K562 (cell line): Measurements from ENCODE around the gene XPC. TPM values are rescaled to one million over a fixed set of nuclear protein-coding genes. Genes with fewer than 3 reads are reported as not detected.

Experiments used
- CHCHD3 ChIP-seq: fragments of 250-450 bp; sonication (Bioruptor Pico); IDR thresholded peaks from 2 replicates; pipeline ENCODE4 v2.1.2; 2022; ENCODE audit warnings: mild to moderate bottlenecking
- CSDE1 ChIP-seq, 2 experiments: fragments of 450-650 bp; IDR thresholded peaks; 2 replicates each; pipeline ENCODE4 v1.6.1; 2016; ENCODE audit warnings: mild to moderate bottlenecking in 1 of 2
- ELK1 ChIP-seq: sonication (generic); formaldehyde crosslinking; IDR thresholded peaks from 2 replicates; pipeline ENCODE4 v1.8.1; 2022; ENCODE audit warnings: missing genetic modification reagents
- HOXB6 ChIP-seq: fragments of 250-450 bp; sonication (Bioruptor Pico); IDR thresholded peaks from 2 replicates; pipeline ENCODE4 v1.5.1; 2022; ENCODE audit warnings: mild to moderate bottlenecking, borderline replicate concordance
- LCOR ChIP-seq: sonication (generic); formaldehyde crosslinking; IDR thresholded peaks from 2 replicates; pipeline ENCODE4 v1.8.0; 2022; ENCODE audit warnings: mild to moderate bottlenecking, missing genetic modification reagents
- MEF2A ChIP-seq: IDR thresholded peaks from 2 replicates; pipeline ENCODE4 v1.6.1; 2011; ENCODE audit warnings: low read depth, mild to moderate bottlenecking, low read length, moderate library complexity; ENCODE audit not compliant: control insufficient read depth
- RAD21 ChIP-seq, 2 experiments: fragments of 250-450 bp in 1 of 2; fragments of 450-650 bp in 1 of 2; sonication (Bioruptor Pico) in 1 of 2; formaldehyde crosslinking in 1 of 2; IDR thresholded peaks in 1 of 2; conservative IDR thresholded peaks in 1 of 2; 2 replicates each; pipeline versions ENCODE4 v1.4.0 to v1.8.0; 2020 to 2022; ENCODE audit warnings: mild to moderate bottlenecking in 2 of 2, moderate library complexity in 1 of 2
- RBM15 ChIP-seq: fragments of 200-400 bp; formaldehyde crosslinking; IDR thresholded peaks from 2 replicates; pipeline ENCODE4 v1.6.1; 2018; ENCODE audit warnings: mild to moderate bottlenecking, low read length, moderate library complexity; ENCODE audit not compliant: insufficient read depth
- RERE ChIP-seq: sonication (generic); formaldehyde crosslinking; IDR thresholded peaks from 2 replicates; pipeline ENCODE4 v1.8.0; 2023; ENCODE audit warnings: missing genetic modification reagents, mild to moderate bottlenecking, borderline replicate concordance
- SMAD2 ChIP-seq: fragments of 150-350 bp; IDR thresholded peaks from 2 replicates; pipeline ENCODE4 v1.6.1; 2014; ENCODE audit warnings: low read depth, mild to moderate bottlenecking, low read length
- SMARCE1 ChIP-seq: fragments of 450-650 bp; IDR thresholded peaks from 2 replicates; pipeline ENCODE4 v1.7.1; 2016; ENCODE audit warnings: mild to moderate bottlenecking
- SRSF1 ChIP-seq: fragments of 200-400 bp; formaldehyde crosslinking; IDR thresholded peaks from 2 replicates; pipeline ENCODE4 v1.6.1; 2017; ENCODE audit warnings: mild to moderate bottlenecking, low read depth, low read length, moderate library complexity
- ZBTB43 ChIP-seq: sonication (generic); formaldehyde crosslinking; IDR thresholded peaks from 2 replicates; pipeline ENCODE4 v1.8.0; 2023; ENCODE audit warnings: mild to moderate bottlenecking, missing genetic modification reagents
- ZC3H4 ChIP-seq: sonication (generic); formaldehyde crosslinking; IDR thresholded peaks from 2 replicates; pipeline ENCODE4 v1.9.0; 2021; ENCODE audit warnings: missing genetic modification reagents, borderline replicate concordance
- ZKSCAN3 ChIP-seq: fragments of 250-450 bp; sonication (Bioruptor Pico); IDR thresholded peaks from 2 replicates; pipeline ENCODE4 v1.4.0; 2020
- ZNF165 ChIP-seq: fragments of 250-450 bp; sonication (Bioruptor Pico); IDR thresholded peaks from 2 replicates; pipeline ENCODE4 v1.4.0; 2020; ENCODE audit warnings: borderline replicate concordance
- ZNF253 ChIP-seq: fragments of 250-450 bp; sonication (Bioruptor Pico); conservative IDR thresholded peaks from 2 replicates; pipeline ENCODE4 v1.6.1; 2021; ENCODE audit warnings: mild to moderate bottlenecking
- ZNF518B ChIP-seq: fragments of 250-450 bp; sonication (Bioruptor Pico); IDR thresholded peaks from 2 replicates; pipeline ENCODE4 v1.5.0; 2021; ENCODE audit warnings: mild to moderate bottlenecking, moderate library complexity
- ZNF695 ChIP-seq: fragments of 450-650 bp; formaldehyde crosslinking; IDR thresholded peaks from 2 replicates; pipeline ENCODE4 v1.4.0; 2020; ENCODE audit warnings: mild to moderate bottlenecking, moderate library complexity
- polyA plus RNA-seq, 8 experiments: library from polyadenylated mRNA; depleted of rRNA in 4 of 8; stranded (reverse) in 5 of 8; unstranded in 3 of 8; fragments of >200 nt; fragmentation: Nextera tagmentation in 2 of 8; fragmentation: Illumina TruSeq in 1 of 8; extraction: Ambion mirVana in 2 of 8; extraction: Trizol in 1 of 8; gene quantifications; 2 replicates each; pipeline versions ENCODE4 v1.2.1 to v1.2.3, GENCODE V29; 2011 to 2014; ENCODE audit warnings: inconsistent platforms in 1 of 8, missing spikeins in 1 of 8
- total RNA-seq, 7 experiments: library from RNA; depleted of rRNA in 6 of 7; stranded (reverse); fragments of >200 nt in 6 of 7; fragmentation: Illumina TruSeq in 2 of 7; extraction: Trizol in 2 of 7; gene quantifications; 2 replicates each; pipeline versions ENCODE4 v1.2.1 to v1.2.3, GENCODE V29; 2011 to 2021; ENCODE audit warnings: low replicate concordance in 1 of 7

Gene XPC
- total and polyA plus RNA-seq, 9 of the 15 experiments (the other 6 are each of a cell fraction or from before 2014, with no cell fraction given), result 3.8 to 54.7 (median 41.3) TPM

- no peak for TF ChIP-seq ZNF165 (CRISPR knock-in tag)
- no peak for TF ChIP-seq SRSF1
- TF ChIP-seq RERE, result no peak
- TF ChIP-seq ZNF518B, result no peak
- TF ChIP-seq MEF2A, result no peak
- no peak for TF ChIP-seq HOXB6 (CRISPR knock-in tag)
- no peak for TF ChIP-seq ZNF253 (CRISPR knock-in tag)
- no peak for TF ChIP-seq RAD21 (CRISPR knock-in tag; conservative IDR thresholded peaks at IDR 0.05 in 1 of 2, IDR thresholded peaks at IDR 0.05 in 1 of 2)
- no peak for TF ChIP-seq LCOR (CRISPR knock-in tag)
- no peak for TF ChIP-seq SMARCE1
- no peak for TF ChIP-seq SMAD2
- no peak for TF ChIP-seq ZNF695
- TF ChIP-seq ZKSCAN3 (CRISPR knock-in tag), result no peak
- TF ChIP-seq ZBTB43 (CRISPR knock-in tag), result no peak
- no peak for TF ChIP-seq ELK1 (CRISPR knock-in tag)
- TF ChIP-seq CSDE1 (IDR thresholded peaks at IDR 0.05), result no peak
- TF ChIP-seq ZC3H4 (CRISPR knock-in tag), result no peak
- no peak for TF ChIP-seq RBM15
- TF ChIP-seq CHCHD3 (CRISPR knock-in tag), result no peak
These were observed 54.2 kb downstream of the XPC start (continued) for GRCh38 chr3:14124223-14124614.
